HEK293 (cell line): Measurements from ENCODE around the gene ZBTB48.

Experiments
- CTCF ChIA-PET: fragments of 350-600 bp; formaldehyde crosslinking; extraction: SDS; loops from one replicate; lab custom pipeline; 2021; ENCODE audit warnings: antibody characterized with exemption; lab: Yijun Ruan, JAX
- POLR2A ChIA-PET: fragments of 300-600 bp; formaldehyde crosslinking; extraction: SDS; loops from one replicate; lab custom pipeline; 2020; ENCODE audit warnings: antibody characterized with exemption, inconsistent platforms; lab: Yijun Ruan, JAX
- H3K27ac ChIP-seq: fragments of 200-500 bp; sonication (Bioruptor generic); 2 replicates; pipeline ENCODE4 v1.5.1; 2014; ENCODE audit warnings: low read depth, low read length, control low read depth, inconsistent platforms; ENCODE audit errors: extremely low read depth
- H3K36me3 ChIP-seq, 2 experiments: fragments of 200-500 bp in 1 of 2; sonication (Bioruptor generic) in 1 of 2; 1 replicate in 1 of 2; 2 replicates in 1 of 2; pipeline ENCODE4 v1.5.1; 2014 to 2017; ENCODE audit warnings: inconsistent platforms in 2 of 2, low read length in 2 of 2; ENCODE audit not compliant: control insufficient read depth in 2 of 2, insufficient read depth in 1 of 2
- H3K4me1 ChIP-seq: fragments of 200-500 bp; sonication (Bioruptor generic); 2 replicates; pipeline ENCODE4 v1.5.1; 2014; ENCODE audit warnings: mild to moderate bottlenecking, low read length, inconsistent platforms; ENCODE audit not compliant: control insufficient read depth, insufficient read depth
- H3K4me3 ChIP-seq: 2 replicates; pipeline ENCODE4 v1.5.1; 2011; ENCODE audit warnings: low read depth, mild to moderate bottlenecking, control low read depth, low read length, moderate library complexity
- H3K9me3 ChIP-seq: fragments of 200-500 bp; sonication (Bioruptor generic); 2 replicates; pipeline ENCODE4 v1.5.1; 2014; ENCODE audit warnings: low read depth, low read length, inconsistent platforms; ENCODE audit not compliant: control insufficient read depth, insufficient read depth
- CTCF ChIP-seq: fragments of 450-650 bp; formaldehyde crosslinking; IDR thresholded peaks from 2 replicates; pipeline ENCODE4 v1.5.1; 2016; ENCODE audit warnings: missing biosample characterization, missing genetic modification characterization
- ELK4 ChIP-seq: IDR thresholded peaks from 2 replicates; pipeline ENCODE4 v1.6.1; 2011; ENCODE audit warnings: mild to moderate bottlenecking, low read depth, low read length, borderline replicate concordance
- PRDM4 ChIP-seq: fragments of 450-650 bp; formaldehyde crosslinking; IDR thresholded peaks from 2 replicates; pipeline ENCODE4 v1.5.1; 2017; ENCODE audit warnings: missing biosample characterization, missing genetic modification characterization
- SCRT1 ChIP-seq: fragments of 450-650 bp; formaldehyde crosslinking; IDR thresholded peaks from 2 replicates; pipeline ENCODE4 v1.5.1; 2016; ENCODE audit warnings: missing biosample characterization, missing genetic modification characterization, borderline replicate concordance
- SP2 ChIP-seq: fragments of 450-650 bp; formaldehyde crosslinking; IDR thresholded peaks from 2 replicates; pipeline ENCODE4 v1.5.1; 2016; ENCODE audit warnings: missing biosample characterization, missing genetic modification characterization
- TSHZ1 ChIP-seq: fragments of 450-650 bp; formaldehyde crosslinking; IDR thresholded peaks from 2 replicates; pipeline ENCODE4 v1.5.1; 2016; ENCODE audit warnings: missing biosample characterization, missing genetic modification characterization, borderline replicate concordance
- ZBTB8A ChIP-seq: fragments of 450-650 bp; formaldehyde crosslinking; IDR thresholded peaks from 2 replicates; pipeline ENCODE4 v1.5.1; 2016; ENCODE audit warnings: missing biosample characterization, missing genetic modification characterization
- ZNF16 ChIP-seq: fragments of 450-650 bp; formaldehyde crosslinking; IDR thresholded peaks from 2 replicates; pipeline ENCODE4 v1.5.1; 2016; ENCODE audit warnings: low read depth, missing biosample characterization, missing genetic modification characterization
- ZNF174 ChIP-seq: fragments of 450-650 bp; formaldehyde crosslinking; IDR thresholded peaks from 2 replicates; pipeline ENCODE4 v1.5.0; 2017; ENCODE audit warnings: missing biosample characterization, mild to moderate bottlenecking, missing genetic modification characterization
- ZNF211 ChIP-seq: fragments of 450-650 bp; formaldehyde crosslinking; IDR thresholded peaks from 2 replicates; pipeline ENCODE4 v1.5.1; 2016; ENCODE audit warnings: low read depth, missing biosample characterization, missing genetic modification characterization
- ZNF23 ChIP-seq: fragments of 450-650 bp; formaldehyde crosslinking; IDR thresholded peaks from 2 replicates; pipeline ENCODE4 v1.5.1; 2016; ENCODE audit warnings: missing biosample characterization, missing genetic modification characterization, borderline replicate concordance
- ZNF302 ChIP-seq: fragments of 450-650 bp; formaldehyde crosslinking; IDR thresholded peaks from 2 replicates; pipeline ENCODE4 v1.5.1; 2016; ENCODE audit warnings: missing biosample characterization, missing genetic modification characterization, low read depth
- ZNF449 ChIP-seq: fragments of 450-650 bp; formaldehyde crosslinking; IDR thresholded peaks from 2 replicates; pipeline ENCODE4 v1.5.1; 2017; ENCODE audit warnings: missing biosample characterization, mild to moderate bottlenecking, missing genetic modification characterization, moderate library complexity
- ZNF596 ChIP-seq: fragments of 450-650 bp; IDR thresholded peaks from 2 replicates; pipeline ENCODE4 v1.5.0; 2018; ENCODE audit warnings: missing biosample characterization, mild to moderate bottlenecking, missing genetic modification characterization, moderate library complexity
- ZNF624 ChIP-seq: fragments of 450-650 bp; formaldehyde crosslinking; IDR thresholded peaks from 2 replicates; pipeline ENCODE4 v1.5.1; 2017; ENCODE audit warnings: missing biosample characterization, missing genetic modification characterization
- ZNF645 ChIP-seq: fragments of 450-650 bp; formaldehyde crosslinking; IDR thresholded peaks from 2 replicates; pipeline ENCODE4; 2016; ENCODE audit warnings: missing biosample characterization, missing genetic modification characterization
- ZNF677 ChIP-seq: fragments of 450-650 bp; IDR thresholded peaks from 2 replicates; pipeline ENCODE4 v1.5.0; 2018; ENCODE audit warnings: missing biosample characterization, mild to moderate bottlenecking, missing genetic modification characterization, moderate library complexity
- ZNF777 ChIP-seq: fragments of 450-650 bp; formaldehyde crosslinking; IDR thresholded peaks from 2 replicates; pipeline ENCODE4 v1.5.1; 2017; ENCODE audit warnings: missing biosample characterization, missing genetic modification characterization, borderline replicate concordance
- ZXDB ChIP-seq: fragments of 450-650 bp; formaldehyde crosslinking; IDR thresholded peaks from 2 replicates; pipeline ENCODE4 v1.5.1; 2016; ENCODE audit warnings: missing biosample characterization, missing genetic modification characterization

Gene ZBTB48

GRCh38 chr1:6625584-6626149 is 45.9 kb downstream of the ZBTB48 start (continued):
- TF ChIP-seq ZNF777 (no peak), TSHZ1 (tag by site-specific recombination) (no peak), ZNF449 (tag by site-specific recombination) (peak; percentile 37; the same call in 1 of the 2 replicates), PRDM4 (tag by site-specific recombination) (no peak), ZNF211 (tag by site-specific recombination) (no peak), ZNF624 (tag by site-specific recombination) (no peak), ZBTB8A (peak; percentile 32), ZNF677 (no peak)

GRCh38 chr1:6627031-6627430 is 47.2 kb downstream of the ZBTB48 start:
- ChIA-PET CTCF (interaction anchor here (0.6 to 1.0 kb wide), 2 partner anchors 8 to 69 kb away, joined by 3 to 4 read pairs; no protein-coding TSS in a partner anchor), POLR2A (no interaction called here)
- Histone ChIP-seq H3K4me1 (no peaks in the 10 kb centered on the region), H3K9me3 (no peaks in the 10 kb centered on the region), H3K36me3 (peaks cover 26 to 78% of the 10 kb centered on the region in 2 experiments; a peak in 2 of 3 replicates), H3K4me3 (no peak overlapping the region), H3K27ac (no peak overlapping the region)
- TF ChIP-seq ZNF596 (tag by site-specific recombination) = no peak
- TF ChIP-seq SCRT1 = no peak
- no peak for TF ChIP-seq ZXDB
- TF ChIP-seq ZNF302 (tag by site-specific recombination) = no peak
- TF ChIP-seq ZNF23 (tag by site-specific recombination) = no peak
- TF ChIP-seq ZNF16 (tag by site-specific recombination) = no peak
- no peak for TF ChIP-seq ELK4
- TF ChIP-seq ZNF645 (tag by site-specific recombination) = no peak
- TF ChIP-seq CTCF (tag by site-specific recombination) = no peak
- TF ChIP-seq SP2 = no peak
- no peak for TF ChIP-seq ZNF211 (tag by site-specific recombination)
- TF ChIP-seq ZNF174 (tag by site-specific recombination) = no peak
